Embryonic facial prominence (tissue), 1 donor: Measurements from ENCODE around the gene CYFIP1.

Experiments used
- DNase-seq: peaks from one replicate; pipeline ENCODE4 v3.0.0-alpha.2; 2016; ENCODE audit errors: extremely low spot score

The CYFIP1 gene

DNA sequence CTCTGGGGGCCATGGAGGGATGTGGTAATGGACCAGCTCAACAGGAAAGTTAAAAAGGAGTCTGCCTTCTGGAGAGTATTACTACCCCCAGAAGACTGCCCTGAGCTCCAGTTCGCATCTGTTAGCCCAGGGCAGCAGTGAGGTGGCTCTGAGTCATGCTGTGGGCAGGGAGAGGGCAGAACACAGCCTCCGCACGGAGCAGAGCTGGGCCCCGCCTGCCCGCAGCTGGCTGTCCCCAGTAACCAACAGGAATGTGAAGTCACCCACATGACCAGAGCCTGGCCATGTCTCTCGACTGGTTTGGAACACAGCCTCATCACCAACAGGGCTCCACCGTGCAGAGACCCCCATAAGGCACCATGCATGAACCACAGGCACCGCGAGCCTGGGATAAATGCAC is 62.1 kb downstream of the CYFIP1 start:
- DNase-seq, result no peak

DNA sequence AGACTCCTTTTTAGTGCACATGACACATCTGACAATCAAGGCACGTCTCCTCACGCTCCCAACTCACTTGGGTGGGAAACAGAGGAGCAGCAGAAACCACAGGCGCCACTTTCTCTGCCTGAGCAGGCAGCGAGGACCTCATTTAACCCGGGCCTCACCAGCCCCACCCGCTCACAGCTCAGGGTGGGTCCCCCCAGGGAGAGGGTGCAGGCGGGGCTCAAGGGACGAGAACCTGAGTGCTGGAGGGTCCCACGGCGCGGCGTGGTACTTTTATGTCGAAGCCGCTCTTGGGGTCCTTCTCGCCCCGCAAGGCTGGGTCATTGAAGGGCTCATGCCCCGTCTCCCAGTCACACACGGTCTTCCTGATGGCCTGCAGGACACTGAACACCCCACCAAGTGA is 62.6 kb downstream of the CYFIP1 start:
- no peak for DNase-seq

DNA sequence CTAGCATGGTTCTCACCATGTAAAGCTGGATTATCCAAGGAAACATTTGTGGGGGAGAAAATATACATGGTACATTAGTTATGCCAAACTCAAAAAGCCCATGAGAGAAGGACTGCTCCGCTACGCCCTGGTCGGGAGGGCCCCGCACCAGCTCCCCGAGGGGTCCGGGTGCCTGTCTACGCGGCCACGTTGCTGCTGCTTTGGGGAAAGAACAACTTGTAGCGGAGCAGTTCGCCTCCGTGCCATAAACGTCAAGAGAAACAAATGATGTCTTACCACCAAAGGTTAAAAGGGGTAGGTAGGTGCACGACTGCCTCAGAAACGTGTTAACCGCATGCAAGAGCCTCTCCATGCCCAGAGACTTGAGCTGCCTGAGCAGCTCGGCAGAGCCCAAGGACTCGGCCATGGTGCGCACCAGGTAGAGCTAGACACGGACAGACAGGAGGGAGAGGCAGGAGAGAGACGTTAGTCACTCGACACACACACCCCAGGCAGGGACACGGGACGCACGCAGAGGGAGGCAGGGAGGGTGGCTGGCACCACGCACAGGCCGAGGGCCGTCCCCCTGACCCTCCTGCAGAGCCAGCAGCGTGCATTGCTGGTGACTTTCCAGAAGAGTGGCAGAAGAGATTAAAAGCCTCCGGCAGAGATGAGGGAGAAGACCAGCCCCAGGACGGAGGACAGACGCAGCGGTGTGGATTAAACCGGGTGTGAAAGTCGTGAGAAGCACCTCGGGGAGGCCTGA is 63.4 kb downstream of the CYFIP1 start:
- DNase-seq, result no peak

DNA sequence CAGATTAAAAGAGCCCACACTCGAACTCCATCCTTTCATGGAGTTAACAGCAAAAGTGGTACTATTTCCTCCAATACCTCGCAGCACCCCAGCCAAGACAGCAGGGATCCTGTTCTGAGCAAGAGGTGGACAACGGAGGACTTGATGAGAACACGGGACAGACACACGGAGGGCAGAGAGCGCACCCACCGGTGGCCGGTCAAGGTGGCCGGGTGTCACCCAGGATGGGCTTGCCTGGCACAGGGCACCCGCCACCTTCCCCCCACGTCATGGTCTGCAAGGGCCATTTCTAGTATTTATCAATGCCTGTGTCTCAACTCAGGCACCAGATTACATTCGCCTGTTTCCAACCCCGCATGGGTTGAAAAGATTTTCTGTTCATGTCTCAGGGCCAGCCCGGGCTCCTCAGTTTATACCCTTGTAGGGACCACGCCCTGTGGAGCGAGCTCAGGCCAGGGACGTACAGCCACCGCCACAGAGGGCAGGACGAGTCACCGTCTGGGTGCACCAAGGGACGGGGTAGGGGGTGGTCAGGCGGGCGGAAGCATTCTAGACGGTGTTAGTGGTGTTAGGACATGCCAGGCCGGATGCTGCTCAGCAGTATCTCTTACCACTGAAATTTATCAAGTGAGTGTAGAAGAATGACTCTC is 64.2 kb downstream of the CYFIP1 start:
- no peak for DNase-seq

DNA sequence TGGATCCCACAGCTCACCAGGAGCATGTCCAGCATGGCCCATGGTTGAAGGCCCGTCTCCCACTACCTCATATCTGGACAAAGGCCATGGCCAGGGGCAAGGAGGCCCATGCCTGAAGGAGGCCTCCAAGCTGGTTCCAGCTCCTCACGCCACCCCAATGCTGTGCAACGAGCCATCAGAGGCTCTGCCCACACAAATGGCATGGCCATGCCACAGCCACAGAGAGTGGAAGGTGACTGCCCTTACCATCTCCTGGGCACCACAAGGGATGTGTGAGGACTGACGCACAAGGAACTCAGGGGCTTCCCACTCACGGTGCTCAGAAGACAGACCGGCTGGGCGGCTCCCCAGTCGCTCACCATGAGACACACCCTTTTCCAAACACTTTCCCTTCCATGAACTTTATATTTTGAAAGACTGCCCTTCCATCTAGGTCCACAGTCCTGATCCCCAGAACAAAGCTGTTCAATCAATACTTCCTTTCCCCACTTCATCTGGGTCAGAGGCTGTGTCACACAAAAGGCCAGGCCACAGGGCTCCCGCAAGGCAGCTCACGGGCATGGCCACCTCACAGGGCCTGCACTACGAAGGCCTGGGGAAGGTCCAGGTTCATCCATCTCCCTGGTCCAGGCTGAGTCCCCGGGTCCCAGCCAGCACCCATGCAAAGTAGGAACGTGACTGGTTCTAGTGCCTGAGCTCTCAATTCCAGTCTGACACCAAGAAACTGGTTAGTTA is 66.4 kb downstream of the CYFIP1 start:
- no peak for DNase-seq

DNA sequence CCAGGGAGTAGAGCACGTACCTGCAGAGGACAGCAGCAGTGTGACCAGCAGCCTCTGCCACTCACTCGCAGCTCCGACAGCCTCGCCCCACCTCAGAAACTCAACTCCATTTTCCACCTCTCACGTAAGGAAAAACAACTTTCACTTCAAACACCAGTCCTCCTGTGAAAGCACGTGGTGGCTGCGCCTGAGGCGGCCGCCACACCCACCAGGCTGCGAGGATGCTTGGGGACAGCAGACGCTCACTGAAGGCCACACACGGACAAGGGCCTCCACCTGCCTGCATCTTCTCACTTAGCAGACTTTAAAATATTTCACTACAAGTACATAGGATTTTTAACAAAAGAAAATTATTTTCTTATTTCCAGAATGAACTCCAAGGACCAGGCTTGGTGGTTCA is 67.9 kb downstream of the CYFIP1 start:
- no peak for DNase-seq

DNA sequence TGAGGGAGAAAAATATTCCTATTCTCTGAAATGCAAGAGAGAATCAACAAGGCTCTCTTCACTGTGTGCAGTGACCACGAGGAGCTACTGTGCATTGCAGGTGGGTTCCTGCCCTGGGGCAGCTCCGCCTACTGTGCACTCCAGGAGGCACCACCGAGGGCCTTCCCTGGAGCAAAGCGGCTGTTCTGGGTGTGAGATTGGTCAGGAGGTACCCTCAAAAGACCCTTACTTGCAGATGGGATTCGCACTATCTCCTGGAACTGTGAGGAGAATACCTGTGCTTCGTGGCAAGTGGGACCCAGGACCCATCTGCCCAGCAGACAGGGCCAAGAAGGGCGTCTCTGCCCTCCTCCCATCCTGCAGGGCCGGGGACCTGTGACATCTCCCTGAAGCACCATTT is 68.9 kb downstream of the CYFIP1 start:
- no peak for DNase-seq

DNA sequence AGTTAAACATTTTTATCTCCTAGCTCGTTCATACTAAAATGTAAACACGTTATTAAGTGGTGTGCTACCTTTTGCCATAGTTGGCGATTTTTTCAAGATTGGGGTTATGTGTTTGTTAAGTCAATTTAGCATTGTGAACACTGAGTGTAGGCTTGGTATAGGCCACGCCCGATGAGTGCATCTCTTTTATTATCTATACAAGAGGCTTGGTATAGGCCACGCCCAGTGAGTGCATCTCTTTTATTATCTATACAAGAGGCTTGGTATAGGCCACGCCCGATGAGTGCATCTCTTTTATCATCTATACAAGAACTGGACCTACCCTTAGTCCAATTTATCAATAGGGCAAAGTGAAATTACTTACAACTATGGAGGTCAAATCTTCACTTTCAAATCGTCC is 71.3 kb downstream of the CYFIP1 start:
- DNase-seq, result no peak

DNA sequence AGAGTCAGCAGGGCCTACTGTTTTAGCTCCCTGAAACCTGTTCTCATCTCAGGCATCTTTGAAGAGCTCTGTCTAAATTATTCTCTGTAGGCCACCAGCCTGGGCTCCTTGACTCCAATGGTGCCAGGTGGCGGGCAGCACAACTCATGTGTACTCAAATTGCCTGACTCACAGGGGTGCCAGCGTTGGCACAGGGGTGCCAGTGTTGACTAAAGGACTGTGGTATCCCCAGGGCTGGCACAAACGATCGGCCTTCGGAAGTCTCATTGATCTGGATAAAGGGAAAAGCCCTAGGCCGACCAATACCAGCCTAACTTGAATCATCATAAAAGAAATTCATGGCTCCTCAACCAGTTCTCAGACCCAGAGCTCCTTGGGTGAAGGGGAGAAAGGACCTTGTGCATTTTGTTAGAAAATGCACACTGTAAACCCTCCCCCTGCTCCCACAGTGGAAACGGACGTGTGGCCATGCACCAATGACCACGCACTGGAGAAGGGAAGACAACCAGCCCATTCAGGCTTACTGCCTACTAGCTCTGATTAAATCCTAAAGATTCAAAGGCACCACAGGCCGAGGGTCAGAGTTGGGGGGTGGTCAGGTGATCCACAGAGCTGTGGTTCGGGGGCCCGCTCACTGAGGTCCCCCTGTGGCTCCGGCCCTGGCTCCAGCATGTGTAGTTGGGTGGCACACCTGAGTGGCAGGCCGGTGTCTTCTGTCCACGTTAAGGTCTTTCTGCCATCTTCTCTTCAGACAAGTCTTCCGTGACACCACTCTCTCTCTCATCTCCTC is 72.8 kb downstream of the CYFIP1 start:
- DNase-seq, result no peak

DNA sequence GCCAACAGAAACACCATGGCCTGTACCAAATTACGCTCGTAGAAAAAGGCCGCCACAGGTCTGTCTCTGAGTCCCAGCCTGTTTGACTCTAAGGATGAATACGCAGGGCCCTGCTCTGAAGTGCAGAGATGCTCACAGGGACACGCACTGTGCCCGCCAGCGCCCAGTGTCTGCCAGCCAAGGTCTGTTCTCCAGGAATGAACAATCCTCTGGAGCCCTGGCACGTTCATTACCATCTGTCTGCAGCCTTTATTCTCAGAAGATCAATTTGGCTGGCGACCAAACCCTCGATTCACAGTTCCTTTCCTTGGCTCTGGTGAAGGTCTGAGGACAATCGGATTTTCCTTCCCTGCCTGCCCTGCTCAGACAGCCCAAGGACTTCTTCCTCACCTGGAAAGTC is 75.4 kb downstream of the CYFIP1 start:
- no peak for DNase-seq

DNA sequence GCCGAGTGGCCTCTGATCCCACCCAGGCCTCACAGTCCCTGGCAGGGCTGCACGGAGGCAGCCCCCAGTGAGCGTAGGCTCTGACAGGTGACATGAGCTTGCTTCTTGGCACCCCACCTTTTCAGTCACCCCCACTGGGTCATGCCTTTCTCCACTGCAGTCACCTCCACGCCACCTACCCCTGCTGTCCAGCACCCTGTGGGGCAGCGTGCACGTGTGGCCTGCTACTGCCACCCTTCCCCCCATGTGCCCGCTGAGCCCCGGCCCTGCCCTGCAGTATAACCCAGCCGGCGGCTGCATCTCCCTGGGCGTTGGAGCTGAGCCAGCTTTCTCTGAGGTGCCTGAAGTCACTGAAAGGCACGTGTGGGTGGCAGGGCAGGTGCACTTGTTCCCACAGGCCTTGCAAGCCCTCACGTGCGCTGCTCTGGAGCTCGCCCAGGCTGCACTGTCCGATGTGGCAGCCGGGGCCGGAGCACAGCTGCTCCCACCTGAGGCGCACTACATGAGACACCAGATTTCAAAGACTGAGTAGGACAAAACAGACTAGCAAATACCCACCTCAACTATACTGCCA is 76.1 kb downstream of the CYFIP1 start:
- no peak for DNase-seq

DNA sequence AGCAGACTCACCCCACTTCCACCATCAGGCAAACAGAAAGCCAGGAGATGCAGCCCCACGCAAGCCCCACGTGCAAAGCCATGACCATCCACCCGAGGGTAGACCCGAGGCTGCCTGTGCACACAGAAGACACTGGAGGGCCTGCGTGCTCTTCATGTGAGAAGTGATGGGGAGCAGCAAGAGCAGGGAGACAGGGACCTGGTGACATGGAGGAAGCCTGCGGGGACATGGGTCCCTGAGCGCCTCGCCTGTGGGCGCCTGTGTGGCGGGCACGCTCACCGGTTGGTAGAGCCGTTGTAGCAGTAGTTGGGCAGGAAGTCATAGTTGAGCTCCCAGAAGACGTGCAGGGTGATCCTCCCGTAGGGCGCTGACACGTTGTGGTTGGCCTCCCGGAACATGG is 76.7 kb downstream of the CYFIP1 start:
- DNase-seq, result no peak

DNA sequence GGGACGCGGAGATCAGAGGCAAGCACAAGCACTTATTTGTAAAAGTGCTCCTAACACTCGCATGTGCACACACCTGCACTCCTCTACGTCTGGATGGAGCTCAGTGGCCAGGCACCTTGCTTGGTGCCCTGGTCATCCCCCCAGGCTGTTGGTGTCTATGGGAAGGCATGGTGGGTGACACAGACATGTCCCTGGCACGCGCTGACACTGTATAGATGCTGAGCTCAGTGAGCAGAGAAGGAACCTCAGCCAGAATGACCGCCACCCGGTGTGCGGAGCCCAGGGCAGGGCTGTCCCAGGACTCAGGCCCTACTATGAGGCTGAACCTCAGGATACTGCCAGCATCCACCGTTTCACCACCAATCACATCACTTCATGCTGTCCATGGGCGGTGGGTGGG is 77.2 kb downstream of the CYFIP1 start:
- no peak for DNase-seq

DNA sequence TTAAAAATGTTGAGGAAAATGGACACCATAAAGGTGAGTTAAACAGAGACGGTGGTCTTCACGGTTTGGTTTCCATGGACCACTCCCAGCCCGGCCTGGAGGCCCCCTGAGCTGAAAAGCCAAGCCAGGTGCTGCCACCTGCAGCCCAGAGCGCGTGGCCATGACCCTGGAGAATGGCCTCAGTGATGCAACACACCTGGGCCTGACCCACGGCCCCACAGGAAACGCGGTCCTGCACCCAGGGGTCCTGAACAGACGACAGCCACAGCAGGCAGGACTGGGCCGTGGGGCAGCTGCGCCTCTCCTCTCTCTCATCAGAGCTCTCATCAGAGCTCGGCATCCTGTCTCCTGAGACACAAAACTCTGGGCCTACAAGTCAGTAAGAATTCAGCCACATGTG is 77.6 kb downstream of the CYFIP1 start:
- DNase-seq, result no peak

DNA sequence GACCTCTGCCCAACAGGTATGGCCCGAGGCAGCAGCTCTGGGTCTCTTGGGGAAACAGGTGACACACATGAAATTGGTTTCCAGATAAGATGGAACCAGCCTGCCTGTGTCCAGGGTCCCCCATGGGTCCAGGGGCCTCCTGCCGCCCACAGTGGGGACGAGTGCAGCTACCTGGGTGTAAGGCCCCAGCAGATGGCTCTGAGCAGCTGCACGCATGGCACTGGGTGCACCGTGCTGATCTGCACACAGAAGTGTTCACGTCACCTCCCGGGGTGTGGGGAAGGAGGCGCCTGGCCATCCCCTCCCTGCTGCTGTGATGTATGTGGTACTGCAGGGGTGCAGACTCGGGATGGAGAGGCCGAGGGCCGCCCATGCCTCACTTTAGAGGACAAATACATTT is 78.1 kb downstream of the CYFIP1 start:
- DNase-seq, result no peak

DNA sequence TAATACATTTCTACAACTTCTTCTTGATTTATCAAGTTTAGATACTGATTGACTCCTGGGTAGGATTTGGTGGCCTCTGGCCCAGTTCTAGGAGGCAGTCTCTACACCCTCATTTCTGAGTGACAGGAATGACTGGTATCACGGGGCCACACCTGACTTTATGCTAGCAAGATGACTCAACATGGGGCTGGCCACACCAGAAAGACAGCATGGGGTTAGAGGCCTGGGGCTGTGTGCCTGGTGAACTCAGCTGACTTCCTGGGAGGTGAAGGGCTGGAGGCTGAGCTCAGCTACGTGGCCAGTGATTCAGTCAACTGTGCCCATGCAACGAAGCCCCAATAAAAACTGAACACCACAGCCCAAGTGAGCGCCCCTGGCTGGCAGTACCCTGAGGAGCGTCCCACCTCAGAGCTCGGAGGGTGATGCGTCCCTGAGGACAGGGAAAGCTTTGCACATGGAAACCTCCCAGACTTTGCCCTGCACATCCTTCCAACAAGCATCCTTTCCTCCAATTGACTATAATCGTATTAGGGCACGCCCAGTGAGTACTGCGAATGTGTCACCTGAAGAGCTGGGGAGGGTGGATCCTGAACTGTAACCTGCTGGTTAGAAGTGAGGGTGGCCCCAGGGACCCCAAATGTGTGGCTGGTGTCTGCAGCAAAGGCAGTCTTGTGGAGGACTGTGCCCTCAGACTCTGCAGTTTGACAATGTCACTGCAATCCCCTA is 84.5 kb downstream of the CYFIP1 start:
- no peak for DNase-seq

DNA sequence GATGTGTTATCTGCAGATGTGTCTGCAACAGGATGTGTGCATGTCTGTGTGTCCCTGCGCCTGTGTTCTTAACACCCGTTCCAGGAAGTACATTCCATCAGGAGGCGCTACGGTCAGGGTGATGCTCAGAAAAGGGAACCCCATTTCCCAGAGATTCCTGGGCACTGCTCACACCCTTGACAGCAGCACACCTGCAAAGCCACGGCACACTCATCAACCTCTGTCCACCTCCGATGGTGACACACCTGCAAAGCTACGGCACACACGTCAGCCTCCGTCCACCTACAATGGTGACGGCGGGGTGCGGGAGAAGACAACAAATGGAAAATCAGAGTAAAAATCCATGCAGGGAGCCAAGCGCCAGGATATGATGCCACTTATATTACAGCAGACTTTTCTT is 86.3 kb downstream of the CYFIP1 start:
- no peak for DNase-seq

DNA sequence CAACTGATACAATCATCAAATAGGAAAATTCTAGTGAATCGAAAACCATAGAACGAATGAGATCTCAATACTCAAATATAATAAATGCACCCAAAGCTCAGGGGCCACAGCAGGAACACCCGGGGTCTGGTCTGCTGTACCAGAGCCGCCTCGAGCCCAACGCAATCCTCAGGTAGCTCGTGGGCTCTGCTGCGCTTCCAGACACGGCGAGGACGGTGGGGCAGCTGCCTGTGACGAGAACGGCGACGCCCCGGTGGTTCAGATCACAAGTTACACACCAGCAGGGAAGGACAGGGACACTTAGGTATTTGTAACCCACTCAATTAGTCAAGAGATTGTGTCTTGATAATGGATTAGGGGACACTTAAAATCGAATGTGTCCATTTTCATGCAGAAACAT is 87.1 kb downstream of the CYFIP1 start:
- DNase-seq, result no peak

DNA sequence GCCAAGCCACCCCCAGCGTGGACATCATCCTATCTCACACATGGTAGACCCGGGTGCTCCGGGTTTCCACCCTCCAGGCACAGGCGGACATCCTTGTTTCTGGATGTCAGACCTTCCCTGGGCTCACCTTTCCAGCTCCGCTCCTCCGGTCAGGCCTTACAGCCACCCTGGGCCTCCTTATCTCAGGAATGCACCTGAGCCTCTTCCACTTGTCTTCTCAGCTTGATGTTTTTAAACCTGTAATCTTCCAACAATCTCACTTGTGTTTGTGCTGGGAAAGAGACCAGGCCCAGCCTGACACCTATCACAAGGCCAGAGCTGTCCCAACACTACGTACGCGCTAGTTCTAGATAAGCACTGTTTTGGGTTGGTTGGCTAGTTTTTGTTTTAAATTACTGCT is 87.8 kb downstream of the CYFIP1 start:
- no peak for DNase-seq

DNA sequence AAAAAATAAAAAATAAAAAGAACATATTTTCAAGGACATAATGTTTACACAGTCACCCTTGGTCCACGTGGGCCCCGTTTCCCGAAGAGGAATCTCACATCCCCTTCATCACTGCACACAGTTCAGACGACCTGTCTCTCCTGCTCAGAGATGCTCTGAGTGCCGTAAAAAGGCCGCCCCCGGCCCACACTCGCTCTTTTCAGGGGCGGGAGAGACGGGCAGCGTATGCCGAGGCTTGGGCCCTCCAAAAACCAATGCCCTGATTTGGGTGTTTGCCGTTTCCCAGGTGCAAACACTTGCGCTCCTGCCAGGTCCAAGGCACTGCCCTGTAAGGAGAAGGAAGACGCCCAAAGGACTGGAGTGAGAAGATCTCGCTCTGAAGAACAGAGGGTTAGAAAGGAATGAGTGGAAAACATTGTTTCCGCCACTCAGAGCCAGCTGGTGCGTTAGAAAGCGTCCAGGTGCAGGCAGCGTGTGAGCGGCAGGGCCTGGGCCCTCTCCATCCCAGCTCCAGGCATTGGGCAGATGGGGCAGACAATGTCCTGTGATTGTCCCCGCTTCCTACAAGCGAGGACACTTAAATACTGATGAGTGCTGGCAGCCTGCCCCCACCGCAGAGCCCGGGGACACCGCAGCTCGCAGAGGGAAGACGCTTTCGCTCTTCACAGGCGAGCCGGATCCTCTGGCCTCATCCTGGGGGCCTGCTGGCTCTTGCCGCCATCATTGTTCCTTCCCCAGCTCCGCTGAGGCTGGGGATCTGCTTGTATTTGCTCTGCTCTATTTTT is 88.5 kb downstream of the CYFIP1 start:
- no peak for DNase-seq
